Peyer's patch (tissue), 4 donors: Measurements from ENCODE around the gene SLC7A8.

Source experiments
- POLR2A ChIP-seq, 2 donors: fragments of 450-650 bp; IDR thresholded peaks; one replicate each; pipeline ENCODE4 v1.5.1; 2017; ENCODE audit warnings: antibody characterized with exemption in 2 of 2, mild to moderate bottlenecking in 2 of 2, moderate library complexity in 2 of 2
- TF ChIP-seq, protein P1 (sequence below), 6 experiments: fragments of 450-650 bp in 4 of 6; fragments of 200-600 bp in 2 of 6; sonication (generic) in 1 of 6; IDR thresholded peaks; one replicate each; pipeline ENCODE4 v1.5.1; 2017 to 2019; ENCODE audit warnings: antibody characterized with exemption in 6 of 6, mild to moderate bottlenecking in 3 of 6, moderate library complexity in 1 of 6

DNA sequence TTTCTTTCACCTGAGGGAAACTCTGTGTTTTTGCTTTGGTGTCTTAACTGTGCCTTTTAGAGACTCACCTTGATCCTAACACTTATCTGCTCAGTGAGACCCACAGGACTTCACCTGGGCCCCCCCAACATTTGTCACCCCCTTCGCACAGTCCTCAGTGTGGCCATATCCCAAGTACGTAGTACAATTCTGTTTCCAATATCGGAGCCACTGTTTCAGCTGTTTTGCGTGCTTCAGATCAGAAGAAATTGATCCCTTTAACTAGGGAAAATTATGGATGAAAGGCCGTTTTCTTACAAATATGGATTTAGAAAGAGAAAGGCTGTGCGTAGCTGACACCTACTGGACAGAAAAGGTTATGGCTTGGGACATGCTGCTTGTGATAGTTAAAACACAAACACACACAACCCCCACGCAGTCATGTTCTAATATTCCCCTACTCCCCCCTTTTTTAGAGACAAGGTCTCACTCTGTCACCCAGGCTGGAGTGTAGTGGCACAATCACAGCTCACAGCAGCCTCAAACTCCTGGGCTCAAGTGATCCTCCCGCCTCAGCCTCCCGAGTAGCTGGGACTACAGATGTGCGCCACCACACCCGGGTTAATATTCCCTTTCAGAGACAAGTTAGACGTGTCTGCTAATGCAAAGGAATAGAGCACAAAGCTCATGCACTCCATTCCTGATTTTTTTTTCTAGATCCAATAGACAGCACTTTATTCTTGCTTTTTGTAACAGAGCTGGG, 3.6 kb upstream of the SLC7A8 start:
- TF ChIP-seq POLR2A (IDR thresholded peaks at IDR 0.05) = no peak
- TF ChIP-seq, protein P1, sequence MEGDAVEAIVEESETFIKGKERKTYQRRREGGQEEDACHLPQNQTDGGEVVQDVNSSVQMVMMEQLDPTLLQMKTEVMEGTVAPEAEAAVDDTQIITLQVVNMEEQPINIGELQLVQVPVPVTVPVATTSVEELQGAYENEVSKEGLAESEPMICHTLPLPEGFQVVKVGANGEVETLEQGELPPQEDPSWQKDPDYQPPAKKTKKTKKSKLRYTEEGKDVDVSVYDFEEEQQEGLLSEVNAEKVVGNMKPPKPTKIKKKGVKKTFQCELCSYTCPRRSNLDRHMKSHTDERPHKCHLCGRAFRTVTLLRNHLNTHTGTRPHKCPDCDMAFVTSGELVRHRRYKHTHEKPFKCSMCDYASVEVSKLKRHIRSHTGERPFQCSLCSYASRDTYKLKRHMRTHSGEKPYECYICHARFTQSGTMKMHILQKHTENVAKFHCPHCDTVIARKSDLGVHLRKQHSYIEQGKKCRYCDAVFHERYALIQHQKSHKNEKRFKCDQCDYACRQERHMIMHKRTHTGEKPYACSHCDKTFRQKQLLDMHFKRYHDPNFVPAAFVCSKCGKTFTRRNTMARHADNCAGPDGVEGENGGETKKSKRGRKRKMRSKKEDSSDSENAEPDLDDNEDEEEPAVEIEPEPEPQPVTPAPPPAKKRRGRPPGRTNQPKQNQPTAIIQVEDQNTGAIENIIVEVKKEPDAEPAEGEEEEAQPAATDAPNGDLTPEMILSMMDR (IDR thresholded peaks at IDR 0.05) = peak; percentile 55 to 95 (median 84)
